Measurements from ENCODE around the gene SNX21. TPM values are rescaled to one million over a fixed set of nuclear protein-coding genes. Genes with fewer than 3 reads are reported as not detected.

The SNX21 gene
- total RNA-seq, 1 donor from 2014 or later, result 0.49 TPM

DNA sequence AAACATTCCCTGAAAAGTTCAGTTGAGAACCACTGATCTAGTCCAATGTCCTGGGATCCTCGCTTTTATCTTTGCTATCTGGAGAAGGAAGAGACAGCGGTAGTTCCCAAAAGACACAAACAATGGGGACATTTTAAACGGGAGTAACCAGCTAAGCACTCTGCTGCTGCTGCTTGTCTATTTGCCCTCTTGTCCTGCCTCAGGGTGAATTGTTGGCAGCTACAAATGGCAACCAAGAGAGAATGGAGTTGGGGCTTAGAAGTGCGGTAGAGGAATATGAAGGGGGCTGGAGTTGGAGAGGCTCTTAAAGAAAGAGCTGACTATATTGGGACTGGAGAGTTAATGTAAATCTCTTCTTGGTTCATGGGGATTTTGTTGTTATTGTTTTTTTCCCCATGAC lies 41.0 kb downstream of the SNX21 start:
- no peak overlapping the region for H3K27ac Mint-ChIP-seq
- ChIA-PET CTCF (no interaction called here), POLR2A (no interaction called here)
- DNase-seq (no peak), ATAC-seq (ENCODE audit: low read depth) (no peak)
- no peaks in the 10 kb centered on the region for H3K9me3 Mint-ChIP-seq
- TF ChIP-seq, protein P1, sequence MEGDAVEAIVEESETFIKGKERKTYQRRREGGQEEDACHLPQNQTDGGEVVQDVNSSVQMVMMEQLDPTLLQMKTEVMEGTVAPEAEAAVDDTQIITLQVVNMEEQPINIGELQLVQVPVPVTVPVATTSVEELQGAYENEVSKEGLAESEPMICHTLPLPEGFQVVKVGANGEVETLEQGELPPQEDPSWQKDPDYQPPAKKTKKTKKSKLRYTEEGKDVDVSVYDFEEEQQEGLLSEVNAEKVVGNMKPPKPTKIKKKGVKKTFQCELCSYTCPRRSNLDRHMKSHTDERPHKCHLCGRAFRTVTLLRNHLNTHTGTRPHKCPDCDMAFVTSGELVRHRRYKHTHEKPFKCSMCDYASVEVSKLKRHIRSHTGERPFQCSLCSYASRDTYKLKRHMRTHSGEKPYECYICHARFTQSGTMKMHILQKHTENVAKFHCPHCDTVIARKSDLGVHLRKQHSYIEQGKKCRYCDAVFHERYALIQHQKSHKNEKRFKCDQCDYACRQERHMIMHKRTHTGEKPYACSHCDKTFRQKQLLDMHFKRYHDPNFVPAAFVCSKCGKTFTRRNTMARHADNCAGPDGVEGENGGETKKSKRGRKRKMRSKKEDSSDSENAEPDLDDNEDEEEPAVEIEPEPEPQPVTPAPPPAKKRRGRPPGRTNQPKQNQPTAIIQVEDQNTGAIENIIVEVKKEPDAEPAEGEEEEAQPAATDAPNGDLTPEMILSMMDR (IDR thresholded peaks at IDR 0.05), result no peak
- intact Hi-C loops (cut with micrococcal nuclease), result no loop called here
- H3K36me3 Mint-ChIP-seq (ENCODE audit: low read depth), result peaks cover 20% of the 10 kb centered on the region
- no peaks in the 10 kb centered on the region for H3K27me3 Mint-ChIP-seq
- H3K4me3 Mint-ChIP-seq, result no peak overlapping the region
- no peaks in the 10 kb centered on the region for H3K4me1 Mint-ChIP-seq

DNA sequence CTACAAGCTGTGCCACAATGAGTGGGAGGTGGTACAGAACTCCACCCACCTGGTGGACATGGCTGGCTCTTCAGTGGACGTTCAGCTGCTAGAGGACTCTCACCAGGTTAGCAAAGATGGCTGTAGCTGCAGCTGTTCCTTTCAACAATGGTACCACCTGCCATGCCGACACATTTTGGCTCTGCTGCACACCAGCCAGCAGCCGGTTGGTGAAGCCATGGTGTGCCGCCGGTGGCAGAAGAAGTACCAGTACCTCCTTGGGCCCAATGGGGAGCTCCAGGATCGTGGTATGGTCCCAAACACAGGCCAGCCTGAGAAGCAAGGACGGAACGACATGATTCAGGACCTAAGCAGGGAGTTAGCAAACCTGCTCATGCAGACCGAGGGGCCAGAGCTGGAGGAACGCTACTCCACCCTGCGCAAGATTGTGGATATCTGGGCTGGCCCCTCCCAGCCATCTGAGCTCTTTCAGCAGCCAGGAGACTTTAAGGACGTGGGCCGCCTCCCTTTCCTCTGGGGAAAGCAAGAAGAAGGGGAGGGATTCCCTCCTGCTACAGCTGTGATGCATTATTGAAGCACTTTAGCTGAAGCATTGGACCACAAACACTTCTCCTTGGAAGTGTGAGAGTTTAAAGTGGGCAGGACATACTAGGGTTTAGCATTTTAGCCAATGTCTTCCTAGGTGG lies 44.6 kb downstream of the SNX21 start:
- ATAC-seq (ENCODE audit: low read depth) (no peak), DNase-seq (no peak)
- intact Hi-C loops (cut with micrococcal nuclease), result no loop called here
- Mint-ChIP-seq H3K9me3 (no peaks in the 10 kb centered on the region), H3K4me3 (no peak overlapping the region), H3K27me3 (no peaks in the 10 kb centered on the region), H3K27ac (no peak overlapping the region), H3K36me3 (ENCODE audit: low read depth) (peaks cover 31% of the 10 kb centered on the region), H3K4me1 (peaks cover 21% of the 10 kb centered on the region)
- ChIA-PET POLR2A (no interaction called here), CTCF (no interaction called here)
- TF ChIP-seq, protein P1 (IDR thresholded peaks at IDR 0.05), result no peak

DNA sequence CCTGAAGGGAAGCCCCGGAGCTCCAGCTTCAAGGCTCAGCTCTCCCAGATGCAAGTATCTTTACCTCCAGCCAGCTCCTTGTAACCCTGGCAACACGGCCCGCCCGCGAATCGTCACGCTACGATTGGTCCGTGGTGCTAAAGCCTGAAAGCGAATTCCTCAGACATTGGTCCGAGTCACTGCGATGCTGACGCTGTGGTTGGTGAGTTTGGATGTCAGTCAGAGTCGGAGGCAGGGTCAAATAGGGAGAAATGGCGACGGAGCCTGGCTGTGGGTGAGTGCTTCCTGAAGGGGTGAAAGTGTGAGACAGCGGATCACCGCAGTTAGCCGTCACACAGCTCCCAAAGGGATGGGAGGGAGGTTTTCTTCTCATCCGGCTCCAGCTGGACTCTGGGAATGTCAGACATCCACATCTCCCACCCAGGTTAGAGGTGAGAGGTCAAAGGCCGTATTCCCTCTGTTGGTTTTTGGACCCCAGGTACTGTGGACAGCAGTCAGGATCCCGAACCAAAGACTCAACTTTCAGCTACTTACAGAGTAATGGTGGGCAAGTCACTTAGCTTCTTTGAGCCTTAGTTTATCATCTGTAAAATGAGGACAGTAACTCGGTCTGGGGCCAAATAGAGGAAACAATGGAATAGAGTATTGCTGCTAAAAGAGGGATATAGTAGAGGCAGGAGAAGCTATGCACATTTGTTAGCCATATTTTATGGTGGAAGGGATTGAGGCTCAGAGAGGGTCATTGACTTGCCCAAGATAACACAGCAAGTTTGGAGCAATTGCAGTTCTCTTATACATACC lies 47.6 kb downstream of the SNX21 start, which contains the start of gene ZSWIM1:
Gene ZSWIM1 (plus strand): TSS at position 240 of the 801 bp plus-strand sequence. CDS start 1,366 bp downstream, outside the sequence.
- peak; percentile 98 for DNase-seq
- no peaks in the 10 kb centered on the region for H3K27me3 Mint-ChIP-seq
- TF ChIP-seq, protein P1 (IDR thresholded peaks at IDR 0.05), result no peak
- POLR2A ChIA-PET, result interaction anchor here (0.5 to 2.9 kb wide), 17 partner anchors 11 to 808 kb away, joined by 3 to 43 read pairs (median 5); partner anchors contain the start of genes ACOT8, CTSA, DNTTIP1 and NEURL2
- CTCF ChIA-PET, result interaction anchor here (1.5 to 2.9 kb wide), 2 partner anchors 9 to 57 kb away, joined by 4 to 9 read pairs; partner anchors contain the start of gene NEURL2
- no peaks in the 10 kb centered on the region for H3K9me3 Mint-ChIP-seq
- H3K4me1 Mint-ChIP-seq, result peaks cover 34% of the 10 kb centered on the region
- peaks cover 40% of the 10 kb centered on the region for H3K36me3 Mint-ChIP-seq (ENCODE audit: low read depth)
- intact Hi-C loops (cut with micrococcal nuclease), result loop anchor here (1.0 kb wide), 5 partner anchors 10 to 69 kb away; partner anchors contain the start of genes ACOT8, CTSA, NEURL2 and UBE2C
- peak within 1 kb of the TSS; percentile 93 for H3K27ac Mint-ChIP-seq
- ATAC-seq (ENCODE audit: low read depth), result peak; percentile 99
- peak within 1 kb of the TSS; percentile 90 for H3K4me3 Mint-ChIP-seq

DNA sequence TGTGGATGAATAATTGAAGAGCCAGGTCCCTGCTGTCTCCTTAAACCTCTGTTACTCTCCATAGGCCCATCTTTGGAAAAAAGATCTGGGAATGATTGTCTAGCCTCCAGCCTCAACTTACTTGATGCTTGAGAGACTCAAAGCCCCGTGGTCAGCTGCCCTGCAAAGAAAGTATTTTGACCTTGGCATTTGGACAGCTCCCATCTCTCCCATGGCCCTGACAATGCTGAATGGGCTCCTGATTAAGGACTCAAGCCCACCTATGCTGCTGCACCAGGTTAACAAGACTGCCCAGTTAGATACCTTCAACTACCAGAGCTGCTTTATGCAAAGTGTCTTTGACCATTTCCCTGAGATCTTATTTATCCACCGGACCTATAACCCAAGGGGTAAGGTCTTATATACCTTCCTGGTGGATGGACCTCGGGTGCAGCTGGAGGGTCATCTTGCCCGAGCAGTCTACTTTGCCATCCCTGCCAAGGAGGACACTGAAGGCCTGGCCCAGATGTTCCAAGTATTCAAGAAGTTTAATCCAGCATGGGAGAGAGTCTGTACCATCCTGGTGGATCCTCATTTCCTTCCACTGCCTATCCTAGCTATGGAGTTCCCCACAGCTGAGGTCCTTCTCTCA lies 49.0 kb downstream of the SNX21 start:
- ChIA-PET POLR2A (interaction anchor here (2.3 to 2.9 kb wide), 3 partner anchors 10 to 87 kb away, joined by 9 to 43 read pairs (median 37); partner anchors contain the start of genes CTSA, NEURL2 and PCIF1), CTCF (interaction anchor here (0.6 to 2.9 kb wide), 3 partner anchors 7 to 60 kb away, joined by 3 to 9 read pairs (median 3); partner anchors contain the start of gene NEURL2)
- intact Hi-C loops (cut with micrococcal nuclease), result no loop called here
- Mint-ChIP-seq H3K27me3 (no peaks in the 10 kb centered on the region), H3K9me3 (no peaks in the 10 kb centered on the region), H3K36me3 (ENCODE audit: low read depth) (peaks cover 39% of the 10 kb centered on the region), H3K27ac (peak overlapping the region; percentile 65), H3K4me3 (peak overlapping the region; percentile 65), H3K4me1 (peaks cover 34% of the 10 kb centered on the region)
- DNase-seq, result no peak
- TF ChIP-seq, protein P1 (IDR thresholded peaks at IDR 0.05), result no peak
- no peak for ATAC-seq (ENCODE audit: low read depth)
